Measurements from ENCODE around the gene SNTN.

Gene SNTN

GRCh38 chr3:63685340-63685739 lies 32.9 kb downstream of the SNTN start:
- Histone ChIP-seq H3K79me2 (ENCODE audit: insufficient read depth, low read length) (no peaks in the 10 kb centered on the region), H3K9ac (ENCODE audit: low read depth, low read length) (no peak overlapping the region), H3K27ac (ENCODE audit: low read length) (no peak overlapping the region), H3K27me3 (ENCODE audit: insufficient read depth, low read length, poor library complexity) (no peaks in the 10 kb centered on the region), H3K4me2 (ENCODE audit: insufficient read depth, low read length) (no peak overlapping the region), H3K4me3 (ENCODE audit: low read depth in 1 of 2, low read length in 2 of 2) (no peak overlapping the region), H3K4me1 (ENCODE audit: insufficient read depth, low read length) (no peaks in the 10 kb centered on the region), H4K20me1 (ENCODE audit: insufficient read depth, low read length) (no peaks in the 10 kb centered on the region), H2AFZ (ENCODE audit: low read depth, low read length) (no peak overlapping the region), H3K36me3 (ENCODE audit: insufficient read depth, low read length) (no peaks in the 10 kb centered on the region), H3K9me3 (ENCODE audit: insufficient read depth, low read length, severe bottlenecking) (no peaks in the 10 kb centered on the region)
- TF ChIP-seq CTCF (IDR thresholded peaks at IDR 0.05; ENCODE audit: borderline replicate concordance, extremely low read depth, low read length, poor library complexity, severe bottlenecking) (no peak), EZH2 (IDR thresholded peaks at IDR 0.05; ENCODE audit: borderline replicate concordance, low read depth, low read length, severe bottlenecking) (no peak)
- DNase-seq, result no peak
- ATAC-seq (ENCODE audit: insufficient read depth, low read depth), result no peak

GRCh38 chr3:63687278-63688225 lies 35.1 kb downstream of the SNTN start:
- peaks cover 5% of the 10 kb centered on the region for H3K9me3 ChIP-seq (ENCODE audit: insufficient read depth, low read length, severe bottlenecking)
- no peaks in the 10 kb centered on the region for H4K20me1 ChIP-seq (ENCODE audit: insufficient read depth, low read length)
- no peak overlapping the region for H3K27ac ChIP-seq (ENCODE audit: low read length)
- no peak overlapping the region for H3K4me3 ChIP-seq (ENCODE audit: low read depth in 1 of 2, low read length in 2 of 2)
- no peak overlapping the region for H3K9ac ChIP-seq (ENCODE audit: low read depth, low read length)
- no peaks in the 10 kb centered on the region for H3K36me3 ChIP-seq (ENCODE audit: insufficient read depth, low read length)
- no peak overlapping the region for H2AFZ ChIP-seq (ENCODE audit: low read depth, low read length)
- TF ChIP-seq EZH2 (IDR thresholded peaks at IDR 0.05; ENCODE audit: borderline replicate concordance, low read depth, low read length, severe bottlenecking) (no peak), CTCF (IDR thresholded peaks at IDR 0.05; ENCODE audit: borderline replicate concordance, extremely low read depth, low read length, poor library complexity, severe bottlenecking) (no peak)
- H3K4me2 ChIP-seq (ENCODE audit: insufficient read depth, low read length), result no peak overlapping the region
- no peaks in the 10 kb centered on the region for H3K4me1 ChIP-seq (ENCODE audit: insufficient read depth, low read length)
- no peak for DNase-seq
- no peaks in the 10 kb centered on the region for H3K27me3 ChIP-seq (ENCODE audit: insufficient read depth, low read length, poor library complexity)
- ATAC-seq (ENCODE audit: insufficient read depth, low read depth), result no peak
- H3K79me2 ChIP-seq (ENCODE audit: insufficient read depth, low read length), result no peaks in the 10 kb centered on the region

GRCh38 chr3:63689285-63689684 lies 36.8 kb downstream of the SNTN start:
- H3K4me3 ChIP-seq (ENCODE audit: low read depth in 1 of 2, low read length in 2 of 2), result no peak overlapping the region
- H3K36me3 ChIP-seq (ENCODE audit: insufficient read depth, low read length), result no peaks in the 10 kb centered on the region
- no peak overlapping the region for H3K4me2 ChIP-seq (ENCODE audit: insufficient read depth, low read length)
- no peak overlapping the region for H2AFZ ChIP-seq (ENCODE audit: low read depth, low read length)
- no peaks in the 10 kb centered on the region for H3K79me2 ChIP-seq (ENCODE audit: insufficient read depth, low read length)
- no peak for TF ChIP-seq EZH2 (IDR thresholded peaks at IDR 0.05; ENCODE audit: borderline replicate concordance, low read depth, low read length, severe bottlenecking)
- TF ChIP-seq CTCF (IDR thresholded peaks at IDR 0.05; ENCODE audit: borderline replicate concordance, extremely low read depth, low read length, poor library complexity, severe bottlenecking), result no peak
- ATAC-seq (ENCODE audit: insufficient read depth, low read depth) (no peak), DNase-seq (no peak)
- no peaks in the 10 kb centered on the region for H4K20me1 ChIP-seq (ENCODE audit: insufficient read depth, low read length)
- H3K9me3 ChIP-seq (ENCODE audit: insufficient read depth, low read length, severe bottlenecking), result peaks cover 5% of the 10 kb centered on the region
- H3K27ac ChIP-seq (ENCODE audit: low read length), result no peak overlapping the region
- H3K27me3 ChIP-seq (ENCODE audit: insufficient read depth, low read length, poor library complexity), result no peaks in the 10 kb centered on the region
- no peak overlapping the region for H3K9ac ChIP-seq (ENCODE audit: low read depth, low read length)
- no peaks in the 10 kb centered on the region for H3K4me1 ChIP-seq (ENCODE audit: insufficient read depth, low read length)
